ENCODE measurements around the gene TMEM101.

Gene TMEM101

DNA sequence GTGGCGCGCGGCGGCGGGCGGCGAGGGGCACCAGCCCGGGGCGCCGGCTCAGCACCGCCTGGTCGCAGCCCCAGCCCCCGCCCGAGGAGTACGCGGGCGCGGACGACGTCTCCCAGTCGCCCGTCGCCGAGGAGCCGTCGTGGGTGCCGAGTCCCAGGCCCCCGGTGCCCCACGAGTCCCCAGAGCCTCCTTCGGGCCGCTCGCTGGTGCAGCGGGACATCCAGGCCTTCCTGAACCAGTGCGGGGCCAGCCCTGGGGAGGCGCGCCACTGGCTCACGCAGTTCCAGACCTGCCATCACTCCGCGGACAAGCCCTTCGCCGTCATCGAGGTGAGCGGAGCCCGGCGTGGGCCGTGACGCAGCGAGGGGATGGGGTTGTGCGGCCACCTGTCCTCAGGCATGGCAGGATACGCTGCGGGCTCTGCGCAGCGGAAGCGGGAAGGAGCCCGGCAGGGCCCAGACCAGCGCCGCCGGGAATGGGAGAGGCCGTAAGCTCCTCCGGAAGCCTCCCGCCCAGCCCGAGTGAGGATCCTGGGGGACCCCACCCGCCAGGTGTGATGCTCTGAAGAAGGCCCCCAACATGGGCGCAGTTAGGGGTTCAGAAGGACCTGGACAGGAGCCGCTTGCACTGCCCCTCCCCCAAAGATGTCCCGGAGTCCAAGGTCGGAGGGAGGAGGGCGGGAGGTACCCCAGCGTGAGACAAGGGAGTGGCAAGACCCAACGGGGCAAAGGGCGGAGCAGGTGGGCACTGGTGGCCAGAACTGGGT, 9.8 kb downstream of the TMEM101 start:
- Histone ChIP-seq H3K9me3 (ENCODE audit: control insufficient read depth, low read length) (no peaks in the 10 kb centered on the region), H2BK12ac (ENCODE audit: low read length in 2 of 2) (peak overlapping the region in 1 of 2 experiments; percentile 12), H3K18ac (ENCODE audit: low read depth in 1 of 2, low read length in 2 of 2) (peak overlapping the region; percentile 58 to 65), H3K4me2 (ENCODE audit: low read length, poor library complexity, severe bottlenecking) (peak overlapping the region; percentile 48), H3K27me3 (ENCODE audit: control insufficient read depth in 1 of 2, insufficient read depth in 1 of 2, low read length in 2 of 2) (peaks cover 0 to 16% of the 10 kb centered on the region in 2 experiments), H3K23ac (ENCODE audit: low read length in 2 of 2) (peak overlapping the region in 1 of 2 experiments; percentile 91), H2BK5ac (ENCODE audit: low read depth, low read length, poor library complexity, severe bottlenecking) (no peak overlapping the region), H4K8ac (ENCODE audit: low read length) (peak overlapping the region; percentile 74), H2BK15ac (ENCODE audit: low read depth, poor library complexity, severe bottlenecking) (peak overlapping the region; percentile 36), H4K91ac (ENCODE audit: low read length) (peak overlapping the region; percentile 61), H2BK120ac (ENCODE audit: low read depth, low read length) (no peak overlapping the region), H3K27ac (ENCODE audit: low read length, poor library complexity, severe bottlenecking) (no peak overlapping the region), H3K79me1 (replicated peaks; ENCODE audit: low read length, poor library complexity, severe bottlenecking) (peaks cover 15% of the 10 kb centered on the region), H3K4me3 (ENCODE audit: insufficient read depth in 1 of 2, low read depth in 1 of 2, low read length in 2 of 2) (peak overlapping the region; percentile 39 to 81), H3K14ac (ENCODE audit: low read length in 2 of 2) (peak overlapping the region in 1 of 2 experiments; percentile 5), H2AFZ (ENCODE audit: low read depth, low read length) (peak overlapping the region; percentile 74), H3K4ac (ENCODE audit: low read depth in 1 of 2, low read length in 2 of 2) (no peak overlapping the region), H2AK5ac (ENCODE audit: low read length, severe bottlenecking) (no peak overlapping the region), H3K36me3 (ENCODE audit: control insufficient read depth in 1 of 2, insufficient read depth in 2 of 2, low read depth in 1 of 2, low read length in 2 of 2) (peaks cover 5 to 20% of the 10 kb centered on the region in 2 experiments), H3K4me1 (ENCODE audit: control insufficient read depth, insufficient read depth, low read depth, low read length) (peaks cover 40% of the 10 kb centered on the region), H3K9ac (ENCODE audit: low read length) (peak overlapping the region; percentile 78)
- WGBS = 2% methylated on average over 66 of the region's 71 CpGs
- DNase-seq = no peak

DNA sequence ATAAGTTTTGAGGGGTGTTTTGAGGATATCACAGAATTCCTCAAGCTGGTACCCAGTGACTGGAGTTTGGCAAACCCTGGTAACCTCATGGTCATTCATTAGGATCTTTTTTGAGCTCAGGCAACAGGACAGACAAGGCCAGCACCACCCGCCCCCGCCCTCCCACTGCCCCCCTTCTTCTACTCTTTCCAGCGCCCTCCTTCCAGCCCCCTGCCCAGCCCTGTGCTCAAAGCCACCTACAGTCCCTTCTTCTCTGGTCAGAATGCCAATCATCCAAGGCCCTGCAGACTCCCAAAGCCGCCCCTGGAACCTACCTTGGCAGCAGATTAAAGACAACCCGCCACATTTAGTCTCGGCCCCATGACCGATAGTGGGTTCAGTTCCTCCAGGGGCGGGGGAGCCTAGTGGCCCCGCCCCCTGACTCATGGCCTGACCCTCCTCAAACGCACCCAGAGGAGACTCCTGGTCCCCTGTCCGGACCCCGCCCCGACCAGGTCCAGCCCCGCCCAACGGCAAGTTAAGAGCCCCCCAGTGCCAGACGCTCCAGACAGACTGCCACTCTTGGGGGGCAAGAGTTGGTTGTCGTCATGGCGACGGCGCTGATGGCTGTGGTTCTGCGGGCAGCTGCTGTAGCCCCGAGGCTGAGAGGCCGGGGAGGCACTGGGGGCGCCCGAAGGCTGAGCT, 10.5 kb downstream of the TMEM101 start, which contains the start of gene NAGS:
NAGS (plus strand) TSS at position 546 of the 684 bp plus-strand sequence; CDS start at position 588, 42 bp downstream.
- H3K23ac ChIP-seq (ENCODE audit: low read length in 2 of 2) = peak within 1 kb of the TSS in 1 of 2 experiments; percentile 91
- peak within 1 kb of the TSS; percentile 48 for H3K4me2 ChIP-seq (ENCODE audit: low read length, poor library complexity, severe bottlenecking)
- no peaks in the 10 kb centered on the region for H3K9me3 ChIP-seq (ENCODE audit: control insufficient read depth, low read length)
- no peak for DNase-seq
- H3K79me1 ChIP-seq (replicated peaks; ENCODE audit: low read length, poor library complexity, severe bottlenecking) = peaks cover 11% of the 10 kb centered on the region
- peaks cover 2 to 15% of the 10 kb centered on the region in 2 experiments for H3K36me3 ChIP-seq (ENCODE audit: control insufficient read depth in 1 of 2, insufficient read depth in 2 of 2, low read depth in 1 of 2, low read length in 2 of 2)
- H3K27me3 ChIP-seq (ENCODE audit: control insufficient read depth in 1 of 2, insufficient read depth in 1 of 2, low read length in 2 of 2) = peaks cover 0 to 16% of the 10 kb centered on the region in 2 experiments
- 9% methylated on average over 25 of the region's 25 CpGs for WGBS
- H2AK5ac ChIP-seq (ENCODE audit: low read length, severe bottlenecking) = no peak within 1 kb of the TSS
- no peak within 1 kb of the TSS for H3K27ac ChIP-seq (ENCODE audit: low read length, poor library complexity, severe bottlenecking)
- H2BK120ac ChIP-seq (ENCODE audit: low read depth, low read length) = no peak within 1 kb of the TSS
- peak within 1 kb of the TSS in 1 of 2 experiments; percentile 5 for H3K14ac ChIP-seq (ENCODE audit: low read length in 2 of 2)
- H2BK15ac ChIP-seq (ENCODE audit: low read depth, poor library complexity, severe bottlenecking) = peak within 1 kb of the TSS; percentile 36
- H2BK12ac ChIP-seq (ENCODE audit: low read length in 2 of 2) = peak within 1 kb of the TSS in 1 of 2 experiments; percentile 12
- H4K91ac ChIP-seq (ENCODE audit: low read length) = peak within 1 kb of the TSS; percentile 61
- H3K4me3 ChIP-seq (ENCODE audit: insufficient read depth in 1 of 2, low read depth in 1 of 2, low read length in 2 of 2) = peak within 1 kb of the TSS; percentile 39 to 81
- no peak within 1 kb of the TSS for H2BK5ac ChIP-seq (ENCODE audit: low read depth, low read length, poor library complexity, severe bottlenecking)
- peak within 1 kb of the TSS; percentile 74 for H2AFZ ChIP-seq (ENCODE audit: low read depth, low read length)
- peak within 1 kb of the TSS; percentile 74 for H4K8ac ChIP-seq (ENCODE audit: low read length)
- H3K9ac ChIP-seq (ENCODE audit: low read length) = peak within 1 kb of the TSS; percentile 78
- peak within 1 kb of the TSS in 1 of 2 experiments; percentile 54 for H3K4ac ChIP-seq (ENCODE audit: low read depth in 1 of 2, low read length in 2 of 2)
- peaks cover 40% of the 10 kb centered on the region for H3K4me1 ChIP-seq (ENCODE audit: control insufficient read depth, insufficient read depth, low read depth, low read length)
- H3K18ac ChIP-seq (ENCODE audit: low read depth in 1 of 2, low read length in 2 of 2) = peak within 1 kb of the TSS; percentile 58 to 65

- WGBS = 70% methylated on average over 9 of the region's 9 CpGs
- no peak overlapping the region for H4K8ac ChIP-seq (ENCODE audit: low read length)
- no peak overlapping the region for H2AFZ ChIP-seq (ENCODE audit: low read depth, low read length)
- DNase-seq = peak; percentile 59
- peaks cover 0 to 16% of the 10 kb centered on the region in 2 experiments for H3K27me3 ChIP-seq (ENCODE audit: control insufficient read depth in 1 of 2, insufficient read depth in 1 of 2, low read length in 2 of 2)
- H2AK5ac ChIP-seq (ENCODE audit: low read length, severe bottlenecking) = no peak overlapping the region
- no peak overlapping the region for H2BK120ac ChIP-seq (ENCODE audit: low read depth, low read length)
- H3K9me3 ChIP-seq (ENCODE audit: control insufficient read depth, low read length) = no peaks in the 10 kb centered on the region
- H2BK15ac ChIP-seq (ENCODE audit: low read depth, poor library complexity, severe bottlenecking) = no peak overlapping the region
- no peak overlapping the region for H3K4ac ChIP-seq (ENCODE audit: low read depth in 1 of 2, low read length in 2 of 2)
- H3K4me2 ChIP-seq (ENCODE audit: low read length, poor library complexity, severe bottlenecking) = no peak overlapping the region
- H2BK5ac ChIP-seq (ENCODE audit: low read depth, low read length, poor library complexity, severe bottlenecking) = no peak overlapping the region
- H3K14ac ChIP-seq (ENCODE audit: low read length in 2 of 2) = peak overlapping the region in 1 of 2 experiments; percentile 79
- H4K91ac ChIP-seq (ENCODE audit: low read length) = no peak overlapping the region
- no peak overlapping the region for H3K27ac ChIP-seq (ENCODE audit: low read length, poor library complexity, severe bottlenecking)
- H3K4me3 ChIP-seq (ENCODE audit: insufficient read depth in 1 of 2, low read depth in 1 of 2, low read length in 2 of 2) = no peak overlapping the region
- no peak overlapping the region for H3K23ac ChIP-seq (ENCODE audit: low read length in 2 of 2)
- H3K36me3 ChIP-seq (ENCODE audit: control insufficient read depth in 1 of 2, insufficient read depth in 2 of 2, low read depth in 1 of 2, low read length in 2 of 2) = no peaks in the 10 kb centered on the region
- H3K9ac ChIP-seq (ENCODE audit: low read length) = peak overlapping the region; percentile 25
- peak overlapping the region in 1 of 2 experiments; percentile 21 for H3K18ac ChIP-seq (ENCODE audit: low read depth in 1 of 2, low read length in 2 of 2)
- H2BK12ac ChIP-seq (ENCODE audit: low read length in 2 of 2) = no peak overlapping the region
- H3K79me1 ChIP-seq (replicated peaks; ENCODE audit: low read length, poor library complexity, severe bottlenecking) = no peaks in the 10 kb centered on the region
- H3K4me1 ChIP-seq (ENCODE audit: control insufficient read depth, insufficient read depth, low read depth, low read length) = peaks cover 29% of the 10 kb centered on the region
These were observed 12.5 kb downstream of the TMEM101 start for GRCh38 chr17:44002141-44002848.
